ENCODE measurements around the gene PAOX.

Gene PAOX

GRCh38 chr10:133394801-133395221 is 15.7 kb downstream of the PAOX start:
- no peak for DNase-seq (ENCODE audit: low read depth, low spot score)
- Histone ChIP-seq H3K27ac (ENCODE audit: low read length) (no peak overlapping the region), H3K4me1 (ENCODE audit: control insufficient read depth, insufficient read depth, low read length) (no peaks in the 10 kb centered on the region), H3K9me3 (ENCODE audit: control insufficient read depth, insufficient read depth, low read length) (no peaks in the 10 kb centered on the region), H3K4me3 (ENCODE audit: low read length) (peak overlapping the region; percentile 80; the same call in 1 of the 2 replicates), H3K36me3 (ENCODE audit: control insufficient read depth, insufficient read depth, low read length) (peaks cover 17% of the 10 kb centered on the region), H3K27me3 (ENCODE audit: control insufficient read depth, insufficient read depth, low read length) (no peaks in the 10 kb centered on the region)
- no CpG with 5 or more reads among the region's 21 CpGs for WGBS (ENCODE audit: insufficient coverage, insufficient read length)

GRCh38 chr10:133396035-133396624 is 17.1 kb downstream of the PAOX start:
- H3K27me3 ChIP-seq (ENCODE audit: control insufficient read depth, insufficient read depth, low read length) = no peaks in the 10 kb centered on the region
- H3K4me3 ChIP-seq (ENCODE audit: low read length) = no peak overlapping the region
- WGBS (ENCODE audit: insufficient coverage, insufficient read length) = no CpG with 5 or more reads among the region's 19 CpGs
- no peaks in the 10 kb centered on the region for H3K4me1 ChIP-seq (ENCODE audit: control insufficient read depth, insufficient read depth, low read length)
- DNase-seq (ENCODE audit: low read depth, low spot score) = no peak
- no peaks in the 10 kb centered on the region for H3K9me3 ChIP-seq (ENCODE audit: control insufficient read depth, insufficient read depth, low read length)
- H3K27ac ChIP-seq (ENCODE audit: low read length) = no peak overlapping the region
- peaks cover 17% of the 10 kb centered on the region for H3K36me3 ChIP-seq (ENCODE audit: control insufficient read depth, insufficient read depth, low read length)

DNA sequence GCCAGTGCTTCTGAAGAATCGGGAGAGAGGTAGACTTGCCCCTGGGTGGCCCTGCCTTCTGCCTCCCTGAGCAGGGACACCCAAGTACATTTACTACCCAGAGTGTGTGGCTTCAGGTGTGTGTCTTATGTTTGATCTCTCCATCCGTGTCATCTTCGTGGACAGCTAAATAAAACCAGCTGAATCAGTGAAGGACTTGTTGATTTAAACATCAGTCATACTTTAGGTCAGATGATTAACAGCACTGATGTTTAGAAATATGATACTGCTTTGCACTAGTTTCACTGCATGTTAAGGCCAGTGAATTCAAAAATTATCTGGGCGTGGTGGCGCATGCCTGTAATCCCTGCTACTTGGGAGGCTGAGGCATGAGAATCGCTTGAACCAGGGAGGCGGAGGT is 18.9 kb downstream of the PAOX start:
- Histone ChIP-seq H3K36me3 (ENCODE audit: control insufficient read depth, insufficient read depth, low read length) (peaks cover 29% of the 10 kb centered on the region), H3K4me3 (ENCODE audit: low read length) (no peak overlapping the region), H3K27me3 (ENCODE audit: control insufficient read depth, insufficient read depth, low read length) (no peaks in the 10 kb centered on the region), H3K4me1 (ENCODE audit: control insufficient read depth, insufficient read depth, low read length) (no peaks in the 10 kb centered on the region; the same call in 1 of the 2 replicates), H3K27ac (ENCODE audit: low read length) (no peak overlapping the region), H3K9me3 (ENCODE audit: control insufficient read depth, insufficient read depth, low read length) (no peaks in the 10 kb centered on the region)
- no peak for DNase-seq (ENCODE audit: low read depth, low spot score)
- no CpG with 5 or more reads among the region's 7 CpGs for WGBS (ENCODE audit: insufficient coverage, insufficient read length)

DNA sequence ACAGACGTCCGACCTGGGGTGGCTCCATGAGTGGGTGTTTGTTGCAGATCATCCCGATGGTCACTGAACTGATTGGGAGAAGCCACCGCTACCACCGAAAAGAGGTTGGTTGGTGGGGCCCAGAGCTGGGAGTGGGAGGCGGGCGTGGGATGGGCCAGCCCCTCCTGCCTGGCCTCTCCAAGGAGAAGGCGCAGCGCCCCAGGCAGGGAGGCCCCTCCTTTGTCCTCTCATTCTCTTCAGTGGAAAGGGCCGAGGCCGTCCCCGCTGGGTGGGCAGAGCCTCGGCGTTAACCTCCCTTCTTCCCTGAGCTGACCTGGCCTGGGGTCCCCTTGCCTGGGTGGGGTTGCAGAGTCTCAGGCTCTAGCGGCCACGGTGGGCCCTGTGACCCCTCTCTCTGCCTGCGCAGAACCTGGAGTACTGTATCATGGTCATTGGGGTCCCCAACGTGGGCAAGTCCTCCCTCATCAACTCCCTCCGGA is 20.1 kb downstream of the PAOX start:
- peaks cover 29% of the 10 kb centered on the region for H3K36me3 ChIP-seq (ENCODE audit: control insufficient read depth, insufficient read depth, low read length)
- H3K27ac ChIP-seq (ENCODE audit: low read length) = no peak overlapping the region
- H3K9me3 ChIP-seq (ENCODE audit: control insufficient read depth, insufficient read depth, low read length) = no peaks in the 10 kb centered on the region
- no CpG with 5 or more reads among the region's 19 CpGs for WGBS (ENCODE audit: insufficient coverage, insufficient read length)
- H3K27me3 ChIP-seq (ENCODE audit: control insufficient read depth, insufficient read depth, low read length) = no peaks in the 10 kb centered on the region
- no peaks in the 10 kb centered on the region; the same call in 1 of the 2 replicates for H3K4me1 ChIP-seq (ENCODE audit: control insufficient read depth, insufficient read depth, low read length)
- no peak overlapping the region; the same call in 1 of the 2 replicates for H3K4me3 ChIP-seq (ENCODE audit: low read length)
- no peak for DNase-seq (ENCODE audit: low read depth, low spot score)

DNA sequence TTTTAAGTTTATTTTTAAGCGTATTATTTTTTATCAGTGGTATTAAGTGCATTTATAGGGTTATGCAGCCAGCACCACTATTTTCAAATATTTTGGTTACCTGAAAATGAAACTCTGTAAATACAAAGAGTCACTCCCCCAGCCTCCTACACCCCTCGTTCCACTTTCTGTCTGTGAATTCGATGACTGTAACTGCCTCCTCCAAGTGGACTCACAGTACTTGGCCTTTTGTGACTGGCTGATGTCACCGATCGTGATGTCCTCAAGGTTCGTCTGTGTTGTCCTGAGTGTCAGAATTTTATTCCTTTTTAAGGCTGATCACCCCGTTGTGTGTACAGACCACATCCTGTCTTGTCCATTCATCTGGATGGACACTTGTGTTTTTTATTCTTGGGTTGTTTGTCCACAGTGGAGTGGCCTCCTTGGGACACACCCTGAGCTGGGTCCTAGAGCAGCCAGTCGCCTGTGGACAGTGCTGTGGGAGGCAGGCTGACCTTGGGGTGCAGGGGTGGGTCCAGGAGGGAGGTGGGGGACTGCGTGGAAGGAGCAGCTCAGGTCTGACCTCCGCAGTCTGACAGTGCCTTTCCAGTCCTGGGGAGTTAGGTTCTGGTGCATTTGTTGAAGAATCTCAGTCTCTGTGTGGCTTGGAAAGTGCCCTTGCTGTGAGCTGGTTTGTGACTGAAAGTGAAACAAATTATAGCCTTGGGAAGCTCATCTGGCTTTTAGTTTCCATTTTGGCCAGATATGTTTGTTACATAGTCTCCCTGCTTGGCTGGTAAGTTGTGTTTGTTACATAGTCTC is 21.8 kb downstream of the PAOX start:
- Histone ChIP-seq H3K4me1 (ENCODE audit: control insufficient read depth, insufficient read depth, low read length) (no peaks in the 10 kb centered on the region; the same call in 1 of the 2 replicates), H3K36me3 (ENCODE audit: control insufficient read depth, insufficient read depth, low read length) (peaks cover 29% of the 10 kb centered on the region), H3K9me3 (ENCODE audit: control insufficient read depth, insufficient read depth, low read length) (no peaks in the 10 kb centered on the region), H3K27ac (ENCODE audit: low read length) (no peak overlapping the region), H3K27me3 (ENCODE audit: control insufficient read depth, insufficient read depth, low read length) (no peaks in the 10 kb centered on the region), H3K4me3 (ENCODE audit: low read length) (no peak overlapping the region)
- no peak for DNase-seq (ENCODE audit: low read depth, low spot score)
- 100% methylated on average over 1 of the region's 10 CpGs for WGBS (ENCODE audit: insufficient coverage, insufficient read length)

DNA sequence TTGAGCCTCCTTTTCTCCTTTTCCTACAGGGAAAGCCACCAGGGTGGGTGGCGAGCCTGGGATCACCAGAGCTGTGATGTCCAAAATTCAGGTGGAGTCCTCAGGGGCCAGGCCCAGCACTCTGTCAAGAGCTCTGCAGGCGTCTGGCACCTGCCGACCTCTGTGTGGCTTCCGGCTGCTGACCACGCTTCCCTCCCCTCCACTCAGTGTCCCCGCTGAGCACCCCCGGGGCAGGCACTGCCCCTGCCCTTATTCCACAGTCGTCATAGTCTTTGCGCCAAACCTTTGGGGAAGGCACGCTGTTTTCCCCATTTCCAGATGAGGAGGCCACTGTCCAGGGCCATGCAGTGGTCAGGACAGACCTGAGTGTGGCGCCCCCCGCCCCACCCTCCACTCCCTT is 22.4 kb downstream of the PAOX start:
- WGBS (ENCODE audit: insufficient coverage, insufficient read length) = no CpG with 5 or more reads among the region's 12 CpGs
- Histone ChIP-seq H3K4me3 (ENCODE audit: low read length) (no peak overlapping the region), H3K27me3 (ENCODE audit: control insufficient read depth, insufficient read depth, low read length) (no peaks in the 10 kb centered on the region), H3K4me1 (ENCODE audit: control insufficient read depth, insufficient read depth, low read length) (no peaks in the 10 kb centered on the region; the same call in 1 of the 2 replicates), H3K9me3 (ENCODE audit: control insufficient read depth, insufficient read depth, low read length) (no peaks in the 10 kb centered on the region), H3K36me3 (ENCODE audit: control insufficient read depth, insufficient read depth, low read length) (peaks cover 23% of the 10 kb centered on the region), H3K27ac (ENCODE audit: low read length) (no peak overlapping the region)
- DNase-seq (ENCODE audit: low read depth, low spot score) = no peak

- Histone ChIP-seq H3K4me1 (ENCODE audit: control insufficient read depth, insufficient read depth, low read length) (no peaks in the 10 kb centered on the region; the same call in 1 of the 2 replicates), H3K27me3 (ENCODE audit: control insufficient read depth, insufficient read depth, low read length) (no peaks in the 10 kb centered on the region), H3K27ac (ENCODE audit: low read length) (no peak overlapping the region), H3K4me3 (ENCODE audit: low read length) (no peak overlapping the region), H3K36me3 (ENCODE audit: control insufficient read depth, insufficient read depth, low read length) (peaks cover 23% of the 10 kb centered on the region), H3K9me3 (ENCODE audit: control insufficient read depth, insufficient read depth, low read length) (no peaks in the 10 kb centered on the region)
- DNase-seq (ENCODE audit: low read depth, low spot score) = no peak
- WGBS (ENCODE audit: insufficient coverage, insufficient read length) = no CpG with 5 or more reads among the region's 21 CpGs
Measured at GRCh38 chr10:133401981-133402725, 23.1 kb downstream of the PAOX start.

- Histone ChIP-seq H3K27me3 (ENCODE audit: control insufficient read depth, insufficient read depth, low read length) (no peaks in the 10 kb centered on the region), H3K4me1 (ENCODE audit: control insufficient read depth, insufficient read depth, low read length) (no peaks in the 10 kb centered on the region; the same call in 1 of the 2 replicates), H3K4me3 (ENCODE audit: low read length) (no peak overlapping the region), H3K9me3 (ENCODE audit: control insufficient read depth, insufficient read depth, low read length) (no peaks in the 10 kb centered on the region), H3K27ac (ENCODE audit: low read length) (no peak overlapping the region), H3K36me3 (ENCODE audit: control insufficient read depth, insufficient read depth, low read length) (peaks cover 23% of the 10 kb centered on the region)
- no peak for DNase-seq (ENCODE audit: low read depth, low spot score)
- no CpG with 5 or more reads among the region's 16 CpGs for WGBS (ENCODE audit: insufficient coverage, insufficient read length)
Measured at GRCh38 chr10:133403359-133403758, 24.3 kb downstream of the PAOX start.

DNA sequence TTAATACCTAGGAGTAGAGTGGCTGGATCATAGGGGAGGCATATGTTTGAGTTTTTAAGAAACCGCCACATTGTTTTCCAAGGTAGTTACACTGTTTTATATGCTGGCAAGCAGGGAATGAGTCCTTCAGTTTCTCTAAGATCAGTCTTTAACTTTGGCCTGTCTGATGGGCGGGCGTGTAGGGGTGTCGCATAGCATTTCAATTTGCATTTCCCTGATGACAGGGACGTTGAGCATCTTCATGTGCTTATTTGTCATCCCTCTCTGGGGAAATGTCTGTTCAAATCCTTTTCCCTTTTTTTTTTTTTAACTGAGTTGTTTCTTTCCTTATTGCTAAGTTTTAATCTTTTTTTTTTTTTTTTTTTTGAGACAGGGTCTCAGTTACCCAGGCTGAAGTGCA is 24.7 kb downstream of the PAOX start:
- no peaks in the 10 kb centered on the region; the same call in 1 of the 2 replicates for H3K4me1 ChIP-seq (ENCODE audit: control insufficient read depth, insufficient read depth, low read length)
- no peaks in the 10 kb centered on the region for H3K27me3 ChIP-seq (ENCODE audit: control insufficient read depth, insufficient read depth, low read length)
- H3K27ac ChIP-seq (ENCODE audit: low read length) = no peak overlapping the region
- no peak for DNase-seq (ENCODE audit: low read depth, low spot score)
- H3K4me3 ChIP-seq (ENCODE audit: low read length) = no peak overlapping the region
- no CpG with 5 or more reads among the region's 5 CpGs for WGBS (ENCODE audit: insufficient coverage, insufficient read length)
- peaks cover 20% of the 10 kb centered on the region for H3K36me3 ChIP-seq (ENCODE audit: control insufficient read depth, insufficient read depth, low read length)
- no peaks in the 10 kb centered on the region for H3K9me3 ChIP-seq (ENCODE audit: control insufficient read depth, insufficient read depth, low read length)

DNA sequence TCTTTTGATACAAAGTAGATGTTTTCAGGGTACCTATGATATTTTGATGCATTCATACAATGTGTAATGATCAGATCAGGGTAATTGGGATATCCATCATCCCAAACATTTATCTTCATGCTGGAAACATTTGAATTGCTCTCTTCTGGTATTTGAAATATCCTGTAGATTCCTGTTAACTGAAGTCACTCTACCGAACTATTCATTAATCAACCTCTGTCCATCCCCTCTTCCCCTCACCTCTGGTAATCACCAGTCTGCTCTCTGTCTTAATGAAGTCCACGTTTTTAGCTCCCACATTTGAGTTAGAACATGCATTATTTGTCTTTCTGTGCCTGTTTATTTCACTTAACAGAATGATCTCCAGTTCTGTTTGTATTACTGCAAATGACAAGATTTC is 26.2 kb downstream of the PAOX start:
- no CpG with 5 or more reads among the region's 2 CpGs for WGBS (ENCODE audit: insufficient coverage, insufficient read length)
- no peak for DNase-seq (ENCODE audit: low read depth, low spot score)
- Histone ChIP-seq H3K4me3 (ENCODE audit: low read length) (no peak overlapping the region), H3K9me3 (ENCODE audit: control insufficient read depth, insufficient read depth, low read length) (no peaks in the 10 kb centered on the region), H3K27me3 (ENCODE audit: control insufficient read depth, insufficient read depth, low read length) (no peaks in the 10 kb centered on the region), H3K27ac (ENCODE audit: low read length) (no peak overlapping the region), H3K4me1 (ENCODE audit: control insufficient read depth, insufficient read depth, low read length) (no peaks in the 10 kb centered on the region; the same call in 1 of the 2 replicates), H3K36me3 (ENCODE audit: control insufficient read depth, insufficient read depth, low read length) (peaks cover 12% of the 10 kb centered on the region)
